Measurements from ENCODE around the gene SEMA4G. TPM values are rescaled to one million over a fixed set of nuclear protein-coding genes. Genes with fewer than 3 reads are reported as not detected.

The SEMA4G gene
- total and polyA plus RNA-seq, 2 of the 8 experiments (the other 6 are each of a cell fraction or from before 2014, with no cell fraction given): 7.1 to 18.2 TPM

GRCh38 chr10:100968062-100968736 lies 1.1 kb upstream of the SEMA4G start:
- no peak overlapping the region for H3K23ac ChIP-seq (ENCODE audit: insufficient read length)
- H3K4me1 ChIP-seq (replicated peaks in 1 of 4; ENCODE audit: control insufficient read depth in 3 of 4, insufficient read depth in 4 of 4, low read length in 3 of 4): peaks cover 7 to 19% (median 10%) of the 10 kb centered on the region in 4 experiments
- no peak overlapping the region for H3K27ac ChIP-seq (ENCODE audit: low read depth, low read length)
- peak overlapping the region in 2 of 4 experiments; percentile 64 to 97; a peak in 3 of 8 replicates for H3K4me3 ChIP-seq (ENCODE audit: extremely low read depth in 1 of 4, insufficient read depth in 2 of 4, low read depth in 3 of 4, low read length in 4 of 4)
- no peak overlapping the region for H3K56ac ChIP-seq (replicated peaks; ENCODE audit: insufficient read length, low read depth, low read length)
- H3K27me3 ChIP-seq (replicated peaks in 1 of 4; ENCODE audit: control insufficient read depth in 3 of 4, extremely low read depth in 1 of 4, insufficient read depth in 3 of 4, low read length in 3 of 4): peaks cover 0 to 3% (median 1%) of the 10 kb centered on the region in 4 experiments; a peak in 1 of 7 replicates
- H2BK15ac ChIP-seq (ENCODE audit: low read length): no peak overlapping the region
- no peak overlapping the region for H2BK5ac ChIP-seq (ENCODE audit: low read depth, low read length)
- 0 out of 2 replicates have a peak overlapping the region, but pooled peaks have one; percentile 55 for H2AK5ac ChIP-seq (ENCODE audit: low read depth, low read length)
- H3K4me2 ChIP-seq (ENCODE audit: insufficient read depth in 1 of 2, low read depth in 2 of 2, low read length in 2 of 2): peak overlapping the region; percentile 89 to 90; a peak in 3 of 4 replicates
- no peak overlapping the region for H4K91ac ChIP-seq (replicated peaks; ENCODE audit: insufficient read length, low read length)
- no peak overlapping the region for H2BK120ac ChIP-seq (replicated peaks; ENCODE audit: low read depth, low read length)
- DNase-seq (ENCODE audit: low read depth in 1 of 2, low spot score in 2 of 2) (no peak), FAIRE-seq (no peak)
- no peak overlapping the region for H3K18ac ChIP-seq (ENCODE audit: extremely low read depth, low read length)
- CTCF ChIA-PET (ENCODE audit: partially characterized antibody): interaction anchor here (0.6 to 5.4 kb wide), 22 partner anchors 8 to 233 kb away, joined by 3 to 32 read pairs (median 4); partner anchors contain the start of genes MRPL43 and TWNK
- H4K20me1 ChIP-seq (replicated peaks in 1 of 2; ENCODE audit: control insufficient read depth in 1 of 2, insufficient read depth in 2 of 2, low read length in 2 of 2): peaks cover 0 to 5% of the 10 kb centered on the region in 2 experiments
- no peak overlapping the region for H2AFZ ChIP-seq (ENCODE audit: low read length)
- H3K4ac ChIP-seq (replicated peaks; ENCODE audit: insufficient read length, low read depth, low read length): no peak overlapping the region
- WGBS, 2 experiments (ENCODE audit: extremely low coverage in 1 of 2, insufficient coverage in 1 of 2, insufficient read length in 1 of 2, insufficient replicate concordance in 2 of 2, low coverage in 1 of 2, low lambda C conversion rate in 2 of 2, missing lambda C conversion rate in 1 of 2): 93% methylated on average over 2 of the region's 2 CpGs; no CpG with 5 or more reads in 1 of the 2 experiments
- POLR2A ChIA-PET (ENCODE audit: partially characterized antibody): interaction anchor here (1.2 to 6.0 kb wide), 6 partner anchors 9 to 53 kb away, joined by 3 to 38 read pairs (median 4); no protein-coding TSS in a partner anchor
- H4K8ac ChIP-seq (ENCODE audit: extremely low read depth, insufficient read depth, low read length): no peak overlapping the region
- no peaks in the 10 kb centered on the region for H3K9me3 ChIP-seq (ENCODE audit: insufficient read depth in 2 of 2, low read depth in 1 of 2, low read length in 1 of 2)
- no peaks in the 10 kb centered on the region for H3K79me2 ChIP-seq (ENCODE audit: control insufficient read depth in 1 of 2, insufficient read depth in 2 of 2, low read length in 2 of 2)
- no peak overlapping the region for H3K14ac ChIP-seq (ENCODE audit: insufficient read length)
- H2BK12ac ChIP-seq (ENCODE audit: low read depth, low read length): no peak overlapping the region
- H3K36me3 ChIP-seq (ENCODE audit: control insufficient read depth in 2 of 4, insufficient read depth in 4 of 4, low read length in 3 of 4): peaks cover 0 to 3% (median 0%) of the 10 kb centered on the region in 4 experiments; a peak in 1 of 8 replicates
- H3K9ac ChIP-seq (replicated peaks in 1 of 4; ENCODE audit: extremely low read depth in 1 of 4, low read depth in 3 of 4, low read length in 3 of 4): no peak overlapping the region
- H4K5ac ChIP-seq (ENCODE audit: insufficient read length, low read depth, low read length): no peak overlapping the region
- no peaks in the 10 kb centered on the region for H3K79me1 ChIP-seq (ENCODE audit: low read depth, low read length)
- H2BK20ac ChIP-seq (ENCODE audit: low read length): no peak overlapping the region
- H3K23me2 ChIP-seq (ENCODE audit: low read depth, low read length): peaks cover 9% of the 10 kb centered on the region
- TF ChIP-seq JUN (IDR thresholded peaks at IDR 0.05; ENCODE audit: low read depth, low read length) (no peak), POLR2A (IDR thresholded peaks at IDR 0.05; ENCODE audit: control extremely low read depth in 1 of 2, low read depth in 2 of 2, low read length in 2 of 2) (no peak), POU5F1 (IDR thresholded peaks at IDR 0.05; ENCODE audit: low read depth, low read length) (no peak), TAF7 (optimal IDR thresholded peaks at IDR 0.05; ENCODE audit: borderline replicate concordance, low read depth, low read length) (no peak), RBBP5 (IDR thresholded peaks at IDR 0.05; ENCODE audit: borderline replicate concordance, low read depth, low read length) (no peak), CREB1 (IDR thresholded peaks at IDR 0.05) (no peak)

Data from H1 (cell line).